ENCODE results near the gene IP6K1.
"Not testable (repeated sequence)": the region's sequence is repeated elsewhere in the genome, so short reads cannot be mapped to it uniquely, and the experiment has no call there.

Gene IP6K1

DNA sequence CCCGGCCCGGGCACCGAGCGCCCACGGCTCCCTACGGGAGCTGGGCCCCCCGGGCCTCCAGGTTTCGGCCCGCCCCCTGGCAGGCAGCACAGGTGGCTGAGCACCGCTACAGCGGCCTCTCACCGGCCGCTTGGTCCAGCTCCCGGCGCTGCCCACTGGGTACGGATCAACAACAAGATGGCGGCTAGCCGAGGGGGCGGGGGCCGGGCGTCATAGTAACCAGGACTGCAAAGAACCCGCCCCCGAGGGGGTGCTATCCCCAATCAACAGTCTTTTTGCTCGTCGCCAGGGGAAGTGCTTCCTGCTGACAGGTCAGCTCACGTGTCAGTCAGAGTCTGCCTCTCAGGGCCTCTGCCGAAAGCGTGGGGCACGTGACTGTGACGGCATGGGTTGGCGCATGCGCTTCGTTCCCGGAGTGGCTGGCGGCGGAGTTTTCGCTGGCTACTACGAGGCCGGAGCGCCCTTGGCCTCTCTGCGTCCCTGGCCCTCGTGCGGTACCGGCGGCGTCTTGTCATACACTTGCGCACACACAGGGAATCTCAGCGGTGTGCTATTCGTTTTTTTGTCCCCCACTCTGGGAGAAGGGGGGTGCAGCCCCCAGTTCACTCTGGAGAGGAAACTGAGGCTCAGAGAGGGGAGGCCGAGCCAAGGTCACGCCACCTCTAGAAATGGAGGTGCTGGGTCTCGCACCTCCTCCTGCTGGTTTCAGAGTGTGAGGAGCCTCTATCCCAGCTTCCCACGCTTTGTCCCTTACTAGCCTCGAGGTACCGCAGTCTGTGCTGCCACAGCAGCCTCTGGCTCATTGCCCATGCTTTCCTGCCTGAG, at the start of gene IP6K1:
TSS of gene IP6K1 (minus strand) at position 186 of the 825 bp plus-strand sequence. CDS start 38,502 bp downstream, outside the sequence.
- DNase-seq (ENCODE audit: low read depth), result peak; percentile 100

DNA sequence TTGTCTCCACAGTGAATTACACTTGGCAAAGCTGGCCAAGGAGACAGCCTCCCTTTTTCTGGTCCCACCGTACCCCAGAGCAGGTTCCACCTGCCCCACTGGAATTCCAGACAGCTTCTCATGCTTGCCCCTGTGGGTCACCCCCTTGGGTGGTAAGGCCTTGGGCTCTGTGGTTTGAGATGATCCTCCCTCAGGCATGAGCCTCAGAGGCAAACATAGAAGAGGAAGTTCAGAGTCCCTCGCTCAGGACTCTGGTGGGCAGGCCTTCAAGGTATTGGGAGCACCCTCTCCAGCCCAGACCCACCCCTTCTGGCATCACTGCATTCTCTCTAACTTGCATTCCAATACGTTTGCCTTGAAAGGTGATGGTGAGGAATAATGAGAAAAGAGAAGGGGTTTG, 45.0 kb upstream of the IP6K1 start:
- DNase-seq (ENCODE audit: low read depth), result no peak

DNA sequence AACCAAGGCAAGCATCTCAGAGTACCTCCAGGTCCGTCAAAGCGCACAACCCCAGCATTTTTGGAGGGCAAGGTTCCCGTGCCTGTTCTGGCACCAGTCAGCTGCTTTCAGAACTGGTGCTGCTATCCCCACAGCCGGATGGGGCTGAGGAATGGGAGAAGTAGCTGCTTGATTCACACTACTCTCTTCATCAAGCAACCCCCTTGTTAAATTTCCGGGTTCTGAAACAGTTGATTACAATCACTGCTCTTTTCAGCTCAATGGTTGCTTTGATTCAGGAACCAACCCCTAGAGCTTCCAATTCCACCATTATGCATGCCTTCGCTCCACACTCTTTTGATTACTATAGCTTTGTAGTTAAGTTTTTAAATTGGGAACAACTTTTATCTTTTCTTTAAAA, 39.7 kb upstream of the IP6K1 start:
- no peak for DNase-seq (ENCODE audit: low read depth)

DNA sequence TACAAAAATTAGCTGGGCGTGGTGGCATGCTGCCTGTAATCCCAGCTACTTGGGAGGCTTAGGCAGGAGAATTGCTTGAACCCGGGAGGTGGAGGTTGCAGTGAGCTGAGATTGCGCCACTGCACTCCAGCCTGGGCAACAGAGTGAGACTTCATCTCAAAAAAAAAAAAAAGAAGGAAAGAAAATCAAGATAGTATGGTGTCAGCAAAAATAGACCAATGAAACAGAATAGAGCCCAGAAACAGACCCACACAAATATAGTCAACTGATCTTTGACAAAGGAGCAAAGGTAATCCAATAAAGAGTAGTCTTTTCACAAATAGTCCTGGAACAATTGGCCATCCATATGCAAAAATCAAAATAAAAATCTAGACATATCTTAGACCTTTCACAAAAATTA, 36.8 kb upstream of the IP6K1 start:
- not testable (repeated sequence) for DNase-seq (ENCODE audit: low read depth)

GRCh38 chr3:49813497-49814174, 27.3 kb upstream of the IP6K1 start, which contains the start of gene UBA7:
Gene UBA7, minus strand, starts transcription at chr3:49813953. Its CDS starts 166 bp downstream, at chr3:49813787.
- DNase-seq (ENCODE audit: low read depth), result peak; percentile 62

- no peak for DNase-seq (ENCODE audit: low read depth)
Observed at GRCh38 chr3:49812916-49813496, 26.7 kb upstream of the IP6K1 start.

- no peak for DNase-seq (ENCODE audit: low read depth)
Observed at GRCh38 chr3:49807431-49808114, 21.2 kb upstream of the IP6K1 start.

DNA sequence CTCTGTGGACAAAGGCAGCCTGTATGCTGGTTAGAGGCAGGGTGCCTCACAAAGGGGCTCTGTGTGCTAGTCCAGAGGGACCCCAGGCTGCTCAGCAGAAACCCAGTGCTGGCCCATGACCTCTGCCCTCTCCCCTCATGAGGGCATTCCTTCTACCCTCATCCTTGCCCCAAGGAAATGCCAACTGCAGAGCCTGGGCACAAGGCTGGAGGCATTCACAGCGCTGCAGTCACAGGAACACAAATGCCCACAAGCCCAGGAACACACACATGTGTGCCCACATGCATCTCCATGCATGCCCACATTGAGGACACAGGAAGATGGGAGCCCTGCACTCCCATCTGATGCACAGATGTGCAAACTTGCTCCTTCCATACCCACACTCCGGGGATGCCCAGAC, 20.5 kb upstream of the IP6K1 start:
- no peak for DNase-seq (ENCODE audit: low read depth)

DNA sequence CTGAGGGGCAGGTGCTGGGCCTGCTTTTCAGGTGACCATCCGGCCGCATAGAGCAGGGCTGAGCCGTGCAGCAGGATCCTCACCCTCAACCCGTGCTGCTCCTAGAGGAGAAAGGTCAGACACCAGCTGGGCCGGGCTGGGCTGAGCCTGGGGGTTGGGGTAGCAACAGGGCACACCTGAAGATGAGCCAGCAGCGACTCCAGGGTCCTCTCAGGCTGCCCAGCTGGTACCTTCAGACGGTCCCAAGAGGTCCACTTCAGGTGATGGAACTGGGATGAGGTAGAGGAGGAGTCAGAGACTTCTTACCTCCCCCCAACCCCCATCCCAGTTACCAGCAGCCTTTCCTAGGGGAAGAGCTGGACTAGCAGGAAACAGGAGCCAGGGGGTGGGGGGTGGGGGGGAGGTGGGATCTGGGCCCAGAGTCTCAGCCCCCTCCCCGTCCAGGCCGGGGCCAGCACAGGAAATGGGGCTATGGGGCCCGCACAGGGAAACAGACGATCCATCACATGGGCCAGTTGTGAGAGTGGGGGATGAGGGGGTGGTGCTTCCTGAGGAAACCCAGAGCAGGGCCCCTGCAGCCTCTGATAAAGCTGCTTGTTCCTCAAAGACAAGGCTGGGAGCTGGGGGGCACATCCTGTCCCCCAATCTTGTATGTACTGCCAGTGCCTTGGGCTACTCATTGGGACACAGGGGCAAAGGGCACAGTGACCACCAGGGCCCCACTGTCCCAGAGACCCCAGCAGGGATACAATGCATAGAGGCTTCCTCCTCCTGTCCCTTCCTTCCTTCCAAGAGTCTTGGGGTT, 19.8 kb upstream of the IP6K1 start:
- no peak for DNase-seq (ENCODE audit: low read depth)

DNA sequence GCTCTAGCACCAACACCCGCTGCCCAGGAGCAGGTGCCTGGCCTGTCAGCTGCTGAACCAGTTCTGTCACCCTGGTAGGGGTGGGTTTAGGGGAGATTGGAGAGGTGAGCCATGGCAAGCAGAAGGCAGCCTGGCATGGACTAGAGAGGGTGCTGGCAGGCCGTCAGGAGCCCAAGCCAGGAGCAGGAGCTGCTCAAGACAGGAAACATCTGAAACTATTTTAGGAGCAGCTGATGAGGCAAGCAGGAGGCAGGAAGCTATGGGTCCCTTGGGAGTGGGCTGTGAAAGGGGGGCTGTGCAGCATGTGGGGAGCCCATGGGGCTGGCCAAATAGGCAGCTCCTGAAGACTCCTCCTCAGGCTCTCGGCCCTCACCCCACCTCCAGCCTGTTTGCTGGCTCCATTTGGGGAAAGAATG, 19.0 kb upstream of the IP6K1 start:
- DNase-seq (ENCODE audit: low read depth), result peak; percentile 88

GRCh38 chr3:49804141-49805041, 18.0 kb upstream of the IP6K1 start:
- no peak for DNase-seq (ENCODE audit: low read depth)

DNA sequence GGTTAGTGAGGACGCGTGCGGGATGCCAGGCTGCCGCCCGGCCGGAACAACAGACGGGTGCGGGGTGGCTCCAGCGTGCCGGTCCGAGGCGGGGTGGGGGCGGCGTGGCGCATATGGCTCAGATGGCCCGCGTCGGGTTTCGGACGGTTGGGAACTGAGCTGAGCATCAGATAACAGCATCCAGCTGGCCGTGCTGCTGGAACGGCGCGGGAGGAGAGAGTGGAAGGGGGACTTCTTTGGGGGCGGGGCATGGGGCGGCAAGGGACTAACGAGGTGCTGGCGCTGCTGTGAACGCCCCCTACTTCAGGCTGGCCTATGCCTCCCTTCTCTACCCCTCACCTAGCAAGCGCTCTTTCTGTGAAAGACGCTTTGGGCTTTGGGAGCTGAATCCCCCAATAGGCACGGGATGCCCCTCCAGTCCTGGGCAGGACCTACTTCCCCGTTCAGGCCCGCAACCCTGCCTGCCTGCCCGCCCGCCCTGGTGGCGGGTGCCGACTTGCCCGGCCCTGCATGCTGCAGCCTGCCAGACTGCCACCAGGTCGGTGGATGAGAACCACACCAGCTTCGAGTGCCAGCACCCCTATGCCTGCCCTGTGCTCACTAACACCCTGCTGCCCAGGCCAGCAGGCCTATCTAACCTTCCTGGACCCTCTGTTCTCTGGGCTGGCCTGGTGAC, 17.3 kb upstream of the IP6K1 start:
- no peak for DNase-seq (ENCODE audit: low read depth)

GRCh38 chr3:49802719-49803464, 16.6 kb upstream of the IP6K1 start, which contains the start of gene INKA1:
Gene INKA1, plus strand, starts transcription at chr3:49803261. Its CDS starts 132 bp downstream, at chr3:49803393.
- peak; percentile 58 for DNase-seq (ENCODE audit: low read depth)

DNA sequence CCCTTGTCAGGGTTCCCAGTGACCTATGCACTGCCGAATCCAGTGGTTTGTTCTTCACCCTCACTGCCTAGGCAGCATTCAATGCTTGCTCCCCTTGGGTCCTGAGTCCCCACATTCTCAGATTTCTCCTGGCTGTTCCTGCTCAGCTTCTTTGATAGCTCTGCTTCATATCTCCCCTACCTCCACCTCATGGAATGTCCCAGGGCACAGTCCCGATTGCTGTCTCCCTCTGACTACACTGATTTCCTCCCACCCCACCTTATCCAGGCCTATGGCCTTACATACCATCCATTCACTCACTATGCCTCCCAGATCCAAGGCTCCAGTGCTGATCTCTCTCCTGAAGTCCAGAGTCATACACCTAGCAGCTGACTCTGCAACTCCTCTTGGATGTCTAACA, 14.8 kb upstream of the IP6K1 start:
- no peak for DNase-seq (ENCODE audit: low read depth)

DNA sequence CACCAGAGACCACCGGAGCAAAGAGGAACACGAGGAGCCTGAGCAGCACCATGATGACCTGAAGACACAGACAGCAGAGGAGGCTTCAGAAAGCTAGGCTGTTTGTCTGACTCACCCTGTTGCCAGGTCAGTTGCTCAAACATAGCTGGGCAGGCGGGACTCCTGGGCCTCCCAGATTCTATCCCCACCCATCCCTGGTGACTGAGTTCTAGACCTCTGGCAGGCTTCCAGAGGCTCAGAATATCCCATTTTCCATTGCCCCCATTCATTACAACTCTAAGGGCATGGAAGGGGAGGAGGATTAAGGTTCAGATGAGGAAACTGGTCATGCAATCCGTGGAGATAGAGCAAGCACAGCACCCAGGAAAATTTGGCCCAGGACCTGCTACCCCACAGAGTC, 13.4 kb upstream of the IP6K1 start, which contains the start of gene CDHR4:
TSS of gene CDHR4 (minus strand) at position 113 of the 400 bp plus-strand sequence. CDS start at position 52, 61 bp downstream.
- peak; percentile 78 for DNase-seq (ENCODE audit: low read depth)

DNA sequence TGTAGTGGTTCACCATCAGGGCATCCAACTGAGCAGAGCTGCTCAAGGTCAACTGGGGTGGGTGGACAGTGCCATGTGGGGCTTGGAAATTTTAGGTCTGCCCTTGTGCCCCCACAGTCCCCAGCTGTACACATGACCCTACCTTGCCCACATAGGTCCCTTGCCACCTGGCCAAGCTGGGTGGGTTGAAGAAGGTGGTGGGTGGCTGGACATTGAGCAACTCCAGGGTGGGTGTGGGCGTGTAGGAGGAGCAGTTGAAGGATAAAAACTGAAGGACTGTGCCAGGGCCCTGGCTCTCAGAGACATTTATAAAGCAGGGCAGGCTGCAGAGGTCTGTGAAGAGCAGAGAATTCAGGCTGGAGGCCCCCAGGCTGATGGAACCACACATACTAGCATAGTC, 12.8 kb upstream of the IP6K1 start:
- no peak for DNase-seq (ENCODE audit: low read depth)

DNA sequence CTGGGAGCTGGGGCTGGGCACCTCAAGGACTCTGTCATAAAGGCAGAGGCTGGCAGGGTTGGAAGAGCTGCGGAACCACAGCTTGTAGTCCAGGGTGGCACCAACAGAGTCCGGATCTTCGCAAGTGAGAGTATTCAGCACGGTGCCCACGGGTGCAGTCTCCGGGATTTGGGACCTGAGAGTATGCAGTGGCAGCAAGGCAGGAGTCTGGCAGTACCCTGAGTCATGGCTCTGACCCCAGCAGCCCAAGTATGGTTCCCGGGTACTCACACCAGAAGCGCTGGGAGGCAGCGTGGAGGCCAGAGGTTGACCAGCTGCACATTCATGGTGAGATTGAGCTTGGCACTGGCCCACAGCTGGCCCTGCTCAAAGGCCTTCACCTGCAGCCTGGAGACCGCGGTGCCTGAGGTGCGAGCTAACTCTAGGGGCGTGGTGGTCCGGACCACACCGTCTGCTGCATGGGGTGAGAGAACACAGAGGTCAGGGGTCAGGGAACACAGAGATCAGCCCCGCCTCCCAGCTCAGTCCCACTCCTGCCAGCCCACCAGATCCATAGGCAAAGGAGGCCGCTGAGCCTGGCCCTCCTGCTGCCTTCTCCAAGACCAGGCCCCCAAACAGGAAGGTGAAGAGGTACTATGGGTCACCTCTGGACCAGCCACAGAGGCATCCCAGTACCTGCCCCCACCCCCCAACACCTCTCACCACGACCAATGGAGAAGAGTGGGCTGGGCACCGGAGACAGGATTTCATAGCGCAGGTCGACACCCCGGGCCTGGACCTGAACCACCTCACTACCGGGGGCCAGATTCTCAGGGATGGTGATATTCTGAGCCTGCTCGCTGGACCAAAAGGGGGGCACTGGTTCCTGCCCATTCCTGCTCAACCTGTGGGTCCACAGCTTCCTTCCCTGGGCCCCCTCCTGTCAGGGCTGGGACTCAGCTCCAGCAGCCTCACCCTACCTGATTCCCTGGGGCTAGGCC, 8.9 kb upstream of the IP6K1 start:
- no peak for DNase-seq (ENCODE audit: low read depth)

DNA sequence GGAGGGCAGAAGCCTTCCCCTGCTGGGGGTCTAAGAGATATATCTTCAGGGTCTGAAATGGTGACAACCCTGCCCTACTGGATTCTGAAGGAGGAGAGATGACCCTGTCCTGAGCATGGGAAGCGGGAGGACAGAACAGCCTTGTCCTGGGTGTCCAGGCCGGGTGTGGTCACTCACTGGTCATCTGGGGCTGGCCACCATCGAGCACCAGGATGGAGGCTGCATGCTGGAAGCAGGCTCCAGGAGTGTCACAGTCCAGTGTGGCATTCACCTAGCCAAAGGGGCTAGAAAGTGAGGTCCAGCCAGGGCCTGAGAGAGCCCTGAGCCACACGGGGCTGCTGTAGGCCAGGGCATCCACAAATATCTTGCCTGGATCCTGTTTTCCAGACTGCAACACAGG, 8.1 kb upstream of the IP6K1 start:
- DNase-seq (ENCODE audit: low read depth), result no peak
